Measurements from ENCODE around the gene CASP7. TPM values are rescaled to one million over a fixed set of nuclear protein-coding genes. Genes with fewer than 3 reads are reported as not detected.

CASP7 gene
- total RNA-seq, 1 experiment from 2014 or later: 4.7 TPM

GRCh38 chr10:113711142-113711541, 31.4 kb downstream of the CASP7 start:
- no peak for DNase-seq (ENCODE audit: low spot score)
- Mint-ChIP-seq H3K4me1 (peaks cover 69% of the 10 kb centered on the region), H3K27me3 (ENCODE audit: low read depth) (peaks cover 10% of the 10 kb centered on the region), H3K27ac (no peak overlapping the region), H3K9me3 (no peaks in the 10 kb centered on the region; the same call in 1 of the 2 replicates), H3K4me3 (no peak overlapping the region), H3K36me3 (peaks cover 2% of the 10 kb centered on the region)
- ChIA-PET CTCF (no interaction called here), POLR2A (no interaction called here)
- ATAC-seq: peak; percentile 11
- TF ChIP-seq, protein P1, sequence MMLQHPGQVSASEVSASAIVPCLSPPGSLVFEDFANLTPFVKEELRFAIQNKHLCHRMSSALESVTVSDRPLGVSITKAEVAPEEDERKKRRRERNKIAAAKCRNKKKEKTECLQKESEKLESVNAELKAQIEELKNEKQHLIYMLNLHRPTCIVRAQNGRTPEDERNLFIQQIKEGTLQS (CRISPR knock-in tag; conservative IDR thresholded peaks at IDR 0.05): no peak
- TF ChIP-seq ZBTB43 (CRISPR knock-in tag; IDR thresholded peaks at IDR 0.05) (no peak), ERG (CRISPR knock-in tag; IDR thresholded peaks at IDR 0.05) (no peak), PRRX2 (CRISPR knock-in tag; IDR thresholded peaks at IDR 0.05) (no peak), MXD4 (CRISPR knock-in tag; IDR thresholded peaks at IDR 0.05; ENCODE audit: borderline replicate concordance) (no peak), EMX1 (CRISPR knock-in tag; IDR thresholded peaks at IDR 0.05) (no peak), ZNF416 (CRISPR knock-in tag; IDR thresholded peaks at IDR 0.05) (no peak), FOXK1 (CRISPR knock-in tag; IDR thresholded peaks at IDR 0.05) (no peak), ELF4 (CRISPR knock-in tag; IDR thresholded peaks at IDR 0.05; ENCODE audit: low read depth) (no peak), USF2 (CRISPR knock-in tag; IDR thresholded peaks at IDR 0.05) (no peak)
- TF ChIP-seq, protein P2, sequence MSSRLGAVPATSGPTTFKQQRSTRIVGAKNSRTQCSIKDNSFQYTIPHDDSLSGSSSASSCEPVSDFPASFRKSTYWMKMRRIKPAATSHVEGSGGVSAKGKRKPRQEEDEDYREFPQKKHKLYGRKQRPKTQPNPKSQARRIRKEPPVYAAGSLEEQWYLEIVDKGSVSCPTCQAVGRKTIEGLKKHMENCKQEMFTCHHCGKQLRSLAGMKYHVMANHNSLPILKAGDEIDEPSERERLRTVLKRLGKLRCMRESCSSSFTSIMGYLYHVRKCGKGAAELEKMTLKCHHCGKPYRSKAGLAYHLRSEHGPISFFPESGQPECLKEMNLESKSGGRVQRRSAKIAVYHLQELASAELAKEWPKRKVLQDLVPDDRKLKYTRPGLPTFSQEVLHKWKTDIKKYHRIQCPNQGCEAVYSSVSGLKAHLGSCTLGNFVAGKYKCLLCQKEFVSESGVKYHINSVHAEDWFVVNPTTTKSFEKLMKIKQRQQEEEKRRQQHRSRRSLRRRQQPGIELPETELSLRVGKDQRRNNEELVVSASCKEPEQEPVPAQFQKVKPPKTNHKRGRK (CRISPR knock-in tag; IDR thresholded peaks at IDR 0.05; ENCODE audit: borderline replicate concordance): no peak

DNA sequence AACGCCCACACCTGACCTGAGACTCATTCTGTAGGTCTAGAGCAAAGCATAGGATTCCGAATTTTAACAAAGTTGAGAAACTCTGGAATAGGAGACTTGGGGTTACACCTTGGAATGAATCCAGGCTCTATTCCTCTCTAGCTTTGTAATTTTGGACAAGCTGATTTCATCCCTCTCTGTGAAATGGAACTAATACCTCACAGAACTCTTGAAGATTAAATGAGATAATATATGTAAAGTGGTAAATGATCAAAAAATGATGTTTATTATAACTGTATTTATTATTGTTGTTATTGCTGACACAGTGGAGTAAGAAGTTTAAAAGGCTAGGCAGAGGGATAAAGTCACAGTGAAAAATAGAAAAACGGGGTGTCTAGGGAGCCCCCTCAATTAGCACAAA, 32.3 kb downstream of the CASP7 start:
- Mint-ChIP-seq H3K4me1 (peaks cover 60% of the 10 kb centered on the region), H3K36me3 (peaks cover 2% of the 10 kb centered on the region), H3K4me3 (no peak overlapping the region), H3K9me3 (no peaks in the 10 kb centered on the region; the same call in 1 of the 2 replicates), H3K27ac (no peak overlapping the region), H3K27me3 (ENCODE audit: low read depth) (peaks cover 10% of the 10 kb centered on the region)
- CTCF ChIA-PET: interaction anchor here (0.9 to 1.0 kb wide), 2 partner anchors 33 to 87 kb away, joined by 3 to 6 read pairs; no protein-coding TSS in a partner anchor
- DNase-seq (ENCODE audit: low spot score) (no peak), ATAC-seq (no peak)
- POLR2A ChIA-PET: interaction anchor here (0.6 kb wide), 1 partner anchor 697 kb away, joined by 4 read pairs; no protein-coding TSS in a partner anchor
- TF ChIP-seq, protein P3, sequence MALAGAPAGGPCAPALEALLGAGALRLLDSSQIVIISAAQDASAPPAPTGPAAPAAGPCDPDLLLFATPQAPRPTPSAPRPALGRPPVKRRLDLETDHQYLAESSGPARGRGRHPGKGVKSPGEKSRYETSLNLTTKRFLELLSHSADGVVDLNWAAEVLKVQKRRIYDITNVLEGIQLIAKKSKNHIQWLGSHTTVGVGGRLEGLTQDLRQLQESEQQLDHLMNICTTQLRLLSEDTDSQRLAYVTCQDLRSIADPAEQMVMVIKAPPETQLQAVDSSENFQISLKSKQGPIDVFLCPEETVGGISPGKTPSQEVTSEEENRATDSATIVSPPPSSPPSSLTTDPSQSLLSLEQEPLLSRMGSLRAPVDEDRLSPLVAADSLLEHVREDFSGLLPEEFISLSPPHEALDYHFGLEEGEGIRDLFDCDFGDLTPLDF (CRISPR knock-in tag; IDR thresholded peaks at IDR 0.05): no peak
- TF ChIP-seq ATF1 (CRISPR knock-in tag; IDR thresholded peaks at IDR 0.05) (no peak), NFE2L1 (CRISPR knock-in tag; IDR thresholded peaks at IDR 0.05) (no peak), ERG (CRISPR knock-in tag; IDR thresholded peaks at IDR 0.05) (no peak), GABPB1 (CRISPR knock-in tag; IDR thresholded peaks at IDR 0.05) (no peak), ESRRA (CRISPR knock-in tag; IDR thresholded peaks at IDR 0.05; ENCODE audit: borderline replicate concordance) (no peak), MAX (CRISPR knock-in tag; IDR thresholded peaks at IDR 0.05) (no peak), ZNF138 (CRISPR knock-in tag; conservative IDR thresholded peaks at IDR 0.05) (no peak), SMAD4 (CRISPR knock-in tag; IDR thresholded peaks at IDR 0.05) (no peak), NFATC4 (CRISPR knock-in tag; IDR thresholded peaks at IDR 0.05) (no peak), RELA (CRISPR knock-in tag; IDR thresholded peaks at IDR 0.05; ENCODE audit: borderline replicate concordance) (no peak), SOX15 (CRISPR knock-in tag; IDR thresholded peaks at IDR 0.05) (no peak), ZNF423 (CRISPR knock-in tag; IDR thresholded peaks at IDR 0.05) (no peak)
- TF ChIP-seq, protein P4, sequence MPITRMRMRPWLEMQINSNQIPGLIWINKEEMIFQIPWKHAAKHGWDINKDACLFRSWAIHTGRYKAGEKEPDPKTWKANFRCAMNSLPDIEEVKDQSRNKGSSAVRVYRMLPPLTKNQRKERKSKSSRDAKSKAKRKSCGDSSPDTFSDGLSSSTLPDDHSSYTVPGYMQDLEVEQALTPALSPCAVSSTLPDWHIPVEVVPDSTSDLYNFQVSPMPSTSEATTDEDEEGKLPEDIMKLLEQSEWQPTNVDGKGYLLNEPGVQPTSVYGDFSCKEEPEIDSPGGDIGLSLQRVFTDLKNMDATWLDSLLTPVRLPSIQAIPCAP (CRISPR knock-in tag; IDR thresholded peaks at IDR 0.05): no peak
- TF ChIP-seq, protein P5, sequence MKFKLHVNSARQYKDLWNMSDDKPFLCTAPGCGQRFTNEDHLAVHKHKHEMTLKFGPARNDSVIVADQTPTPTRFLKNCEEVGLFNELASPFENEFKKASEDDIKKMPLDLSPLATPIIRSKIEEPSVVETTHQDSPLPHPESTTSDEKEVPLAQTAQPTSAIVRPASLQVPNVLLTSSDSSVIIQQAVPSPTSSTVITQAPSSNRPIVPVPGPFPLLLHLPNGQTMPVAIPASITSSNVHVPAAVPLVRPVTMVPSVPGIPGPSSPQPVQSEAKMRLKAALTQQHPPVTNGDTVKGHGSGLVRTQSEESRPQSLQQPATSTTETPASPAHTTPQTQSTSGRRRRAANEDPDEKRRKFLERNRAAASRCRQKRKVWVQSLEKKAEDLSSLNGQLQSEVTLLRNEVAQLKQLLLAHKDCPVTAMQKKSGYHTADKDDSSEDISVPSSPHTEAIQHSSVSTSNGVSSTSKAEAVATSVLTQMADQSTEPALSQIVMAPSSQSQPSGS (CRISPR knock-in tag; IDR thresholded peaks at IDR 0.05; ENCODE audit: borderline replicate concordance, low read depth): no peak
- TF ChIP-seq, protein P6, sequence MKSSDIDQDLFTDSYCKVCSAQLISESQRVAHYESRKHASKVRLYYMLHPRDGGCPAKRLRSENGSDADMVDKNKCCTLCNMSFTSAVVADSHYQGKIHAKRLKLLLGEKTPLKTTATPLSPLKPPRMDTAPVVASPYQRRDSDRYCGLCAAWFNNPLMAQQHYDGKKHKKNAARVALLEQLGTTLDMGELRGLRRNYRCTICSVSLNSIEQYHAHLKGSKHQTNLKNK (CRISPR knock-in tag; IDR thresholded peaks at IDR 0.05): no peak
